ENCODE data around the gene ATP5MC2.
A peak's percentile ranks its signal among the peaks of the same experiment; 100 is the strongest.

The ATP5MC2 gene

GRCh38 chr12:53706080-53706479 lies 30.2 kb upstream of the ATP5MC2 start:
- Histone ChIP-seq H3K27me3 (replicated peaks; ENCODE audit: control insufficient read depth, insufficient read depth, low read length) (peaks cover 6% of the 10 kb centered on the region), H3K4me3 (replicated peaks; ENCODE audit: low read depth, low read length) (no peak overlapping the region), H3K36me3 (ENCODE audit: control insufficient read depth, insufficient read depth, low read length) (no peaks in the 10 kb centered on the region)
- no peak for TF ChIP-seq CTCF (IDR thresholded peaks at IDR 0.05; ENCODE audit: insufficient read depth, low read length, poor library complexity, severe bottlenecking)
- no peak for DNase-seq (ENCODE audit: extremely low read depth, insufficient read length)

- peaks cover 6% of the 10 kb centered on the region for H3K27me3 ChIP-seq (replicated peaks; ENCODE audit: control insufficient read depth, insufficient read depth, low read length)
- TF ChIP-seq CTCF (IDR thresholded peaks at IDR 0.05; ENCODE audit: insufficient read depth, low read length, poor library complexity, severe bottlenecking): no peak
- no peak overlapping the region for H3K4me3 ChIP-seq (replicated peaks; ENCODE audit: low read depth, low read length)
- H3K36me3 ChIP-seq (ENCODE audit: control insufficient read depth, insufficient read depth, low read length): no peaks in the 10 kb centered on the region
- no peak for DNase-seq (ENCODE audit: extremely low read depth, insufficient read length)
Observed at GRCh38 chr12:53703756-53704155, 27.9 kb upstream of the ATP5MC2 start.

- Histone ChIP-seq H3K36me3 (ENCODE audit: control insufficient read depth, insufficient read depth, low read length) (no peaks in the 10 kb centered on the region), H3K4me3 (replicated peaks; ENCODE audit: low read depth, low read length) (no peak overlapping the region), H3K27me3 (replicated peaks; ENCODE audit: control insufficient read depth, insufficient read depth, low read length) (peaks cover 9% of the 10 kb centered on the region)
- DNase-seq (ENCODE audit: extremely low read depth, insufficient read length): peak; percentile 59
- peak; percentile 93 for TF ChIP-seq CTCF (IDR thresholded peaks at IDR 0.05; ENCODE audit: insufficient read depth, low read length, poor library complexity, severe bottlenecking)
Observed at GRCh38 chr12:53701518-53702264, 25.8 kb upstream of the ATP5MC2 start.

- TF ChIP-seq CTCF (IDR thresholded peaks at IDR 0.05; ENCODE audit: insufficient read depth, low read length, poor library complexity, severe bottlenecking): no peak
- no peak for DNase-seq (ENCODE audit: extremely low read depth, insufficient read length)
- Histone ChIP-seq H3K4me3 (replicated peaks; ENCODE audit: low read depth, low read length) (no peak overlapping the region), H3K36me3 (ENCODE audit: control insufficient read depth, insufficient read depth, low read length) (no peaks in the 10 kb centered on the region), H3K27me3 (replicated peaks; ENCODE audit: control insufficient read depth, insufficient read depth, low read length) (peaks cover 11% of the 10 kb centered on the region)
Observed at GRCh38 chr12:53700567-53700966, 24.7 kb upstream of the ATP5MC2 start.

DNA sequence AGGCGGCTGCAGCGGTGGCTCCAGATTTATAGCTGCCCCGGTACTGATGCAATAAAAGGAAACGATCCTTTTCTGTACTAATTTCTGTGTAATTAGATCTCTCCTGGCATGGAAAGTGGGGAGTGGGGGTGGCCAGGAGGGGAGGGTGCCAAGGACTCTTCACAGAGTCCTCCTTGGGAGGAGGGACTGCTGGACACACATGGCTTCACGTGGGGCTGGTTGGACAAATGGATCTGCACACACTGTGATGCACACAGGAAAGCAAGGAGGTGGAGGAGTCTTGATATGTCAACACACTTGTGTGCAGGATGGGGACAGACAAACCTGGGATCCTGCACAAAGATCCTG lies 23.8 kb upstream of the ATP5MC2 start:
- Histone ChIP-seq H3K27me3 (replicated peaks; ENCODE audit: control insufficient read depth, insufficient read depth, low read length) (peaks cover 13% of the 10 kb centered on the region), H3K36me3 (ENCODE audit: control insufficient read depth, insufficient read depth, low read length) (no peaks in the 10 kb centered on the region), H3K4me3 (replicated peaks; ENCODE audit: low read depth, low read length) (no peak overlapping the region)
- no peak for DNase-seq (ENCODE audit: extremely low read depth, insufficient read length)
- no peak for TF ChIP-seq CTCF (IDR thresholded peaks at IDR 0.05; ENCODE audit: insufficient read depth, low read length, poor library complexity, severe bottlenecking)

All from GM06990 (cell line).